Measurements from ENCODE around the gene SH2D1A.
"Not testable (repeated sequence)": the region's sequence is repeated elsewhere in the genome, so short reads cannot be mapped to it uniquely, and the experiment has no call there.

DNA sequence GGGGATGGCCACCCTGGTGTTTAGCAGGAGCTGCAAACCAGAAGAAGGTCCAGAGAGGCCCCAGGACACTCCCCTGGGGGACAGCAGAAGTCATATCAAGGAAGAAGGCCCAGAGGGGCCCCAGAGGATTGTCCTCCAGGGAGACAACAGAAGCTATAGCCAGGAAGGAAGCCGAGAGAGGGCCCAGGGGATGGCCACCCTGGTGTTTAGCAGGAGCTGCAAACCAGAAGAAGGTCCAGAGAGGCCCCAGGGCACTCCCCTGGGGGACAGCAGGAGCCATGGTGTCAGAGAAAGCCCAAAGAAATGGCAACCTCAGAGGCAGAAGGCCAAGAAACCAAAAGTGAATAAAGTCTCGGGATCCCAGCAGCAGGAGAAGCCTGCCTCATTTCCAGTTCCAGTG, 11.8 kb upstream of the SH2D1A start:
- TF ChIP-seq, protein P1, sequence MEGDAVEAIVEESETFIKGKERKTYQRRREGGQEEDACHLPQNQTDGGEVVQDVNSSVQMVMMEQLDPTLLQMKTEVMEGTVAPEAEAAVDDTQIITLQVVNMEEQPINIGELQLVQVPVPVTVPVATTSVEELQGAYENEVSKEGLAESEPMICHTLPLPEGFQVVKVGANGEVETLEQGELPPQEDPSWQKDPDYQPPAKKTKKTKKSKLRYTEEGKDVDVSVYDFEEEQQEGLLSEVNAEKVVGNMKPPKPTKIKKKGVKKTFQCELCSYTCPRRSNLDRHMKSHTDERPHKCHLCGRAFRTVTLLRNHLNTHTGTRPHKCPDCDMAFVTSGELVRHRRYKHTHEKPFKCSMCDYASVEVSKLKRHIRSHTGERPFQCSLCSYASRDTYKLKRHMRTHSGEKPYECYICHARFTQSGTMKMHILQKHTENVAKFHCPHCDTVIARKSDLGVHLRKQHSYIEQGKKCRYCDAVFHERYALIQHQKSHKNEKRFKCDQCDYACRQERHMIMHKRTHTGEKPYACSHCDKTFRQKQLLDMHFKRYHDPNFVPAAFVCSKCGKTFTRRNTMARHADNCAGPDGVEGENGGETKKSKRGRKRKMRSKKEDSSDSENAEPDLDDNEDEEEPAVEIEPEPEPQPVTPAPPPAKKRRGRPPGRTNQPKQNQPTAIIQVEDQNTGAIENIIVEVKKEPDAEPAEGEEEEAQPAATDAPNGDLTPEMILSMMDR (IDR thresholded peaks at IDR 0.05): not testable (repeated sequence)
- TF ChIP-seq POLR2A (IDR thresholded peaks at IDR 0.05): not testable (repeated sequence)

Data from body of pancreas (tissue), 4 donors.